PC-9 (cell line): ENCODE measurements around the gene KHK. TPM values are rescaled to one million over a fixed set of nuclear protein-coding genes. Genes with fewer than 3 reads are reported as not detected.
"Not testable (repeated sequence)": the region's sequence is repeated elsewhere in the genome, so short reads cannot be mapped to it uniquely, and the experiment has no call there.

Experiments
- BruUV-seq: library from RNA; stranded (reverse); fragments of 400-500 nt; replicated peaks from 2 replicates; lab custom pipeline; 2021; lab: Mats Ljungman, UMichigan
- CTCF ChIA-PET: fragments of 300-600 bp; sonication (Branson Sonifier 250); formaldehyde crosslinking; loops from one replicate; lab custom pipeline; 2022; ENCODE audit warnings: antibody characterized with exemption; lab: Charles Lee
- POLR2A ChIA-PET: fragments of 300-600 bp; sonication (Branson Sonifier 250); formaldehyde crosslinking; loops from one replicate; lab custom pipeline; 2022; ENCODE audit warnings: antibody characterized with exemption; ENCODE audit not compliant: unreplicated experiment; lab: Charles Lee
- DNase-seq, 2 experiments: peaks; one replicate each; pipeline versions ENCODE4 v3.0.0 to v3.0.0-alpha.2; 2015 to 2022; ENCODE audit warnings: mixed read lengths in 1 of 2
- H2AFZ ChIP-seq: fragments of 200-600 bp; sonication (generic); 2 replicates; pipeline ENCODE4 v1.8.1; 2017; ENCODE audit warnings: antibody characterized with exemption
- H3F3A ChIP-seq: fragments of 200-600 bp; sonication (generic); 2 replicates; pipeline ENCODE4 v1.8.1; 2017; ENCODE audit warnings: antibody characterized with exemption, mild to moderate bottlenecking, low read depth; ENCODE audit not compliant: insufficient read depth
- H3K27ac ChIP-seq: fragments of 200-600 bp; sonication (generic); 2 replicates; pipeline ENCODE4 v1.6.1; 2016; ENCODE audit warnings: mixed run types
- H3K27me3 ChIP-seq: fragments of 200-600 bp; sonication (generic); 2 replicates; pipeline ENCODE4 v1.6.1; 2016; ENCODE audit warnings: low read depth, mixed run types; ENCODE audit not compliant: insufficient read depth
- H3K36me3 ChIP-seq: fragments of 200-600 bp; sonication (generic); 2 replicates; pipeline ENCODE4 v1.6.1; 2016; ENCODE audit warnings: low read depth, mixed run types
- H3K4me1 ChIP-seq: fragments of 200-600 bp; sonication (generic); replicated peaks from 2 replicates; pipeline ENCODE4 v1.6.1; 2016; ENCODE audit warnings: mixed run types; ENCODE audit not compliant: insufficient read depth
- H3K4me2 ChIP-seq: fragments of 200-600 bp; sonication (generic); 2 replicates; pipeline ENCODE4 v1.6.1; 2017; ENCODE audit warnings: mixed run types
- H3K4me3 ChIP-seq: fragments of 200-600 bp; sonication (generic); 2 replicates; pipeline ENCODE4 v1.6.1; 2016; ENCODE audit warnings: mixed run types
- H3K79me2 ChIP-seq: fragments of 200-600 bp; sonication (generic); 2 replicates; pipeline ENCODE4 v1.6.1; 2017; ENCODE audit warnings: low read depth, mixed run types
- H3K9me2 ChIP-seq: fragments of 200-600 bp; sonication (generic); 2 replicates; pipeline ENCODE4 v1.8.1; 2017; ENCODE audit warnings: mild to moderate bottlenecking; ENCODE audit not compliant: insufficient read depth
- H3K9me3 ChIP-seq: fragments of 200-600 bp; sonication (generic); 2 replicates; pipeline ENCODE4 v1.8.1; 2016; ENCODE audit warnings: low read depth; ENCODE audit not compliant: insufficient read depth
- H4K20me1 ChIP-seq: fragments of 200-600 bp; sonication (generic); 2 replicates; pipeline ENCODE4 v1.8.1; 2017; ENCODE audit not compliant: insufficient read depth
- EZH2 ChIP-seq: fragments of 200-600 bp; sonication (generic); IDR thresholded peaks from 2 replicates; pipeline ENCODE4 v1.8.0; 2017; ENCODE audit warnings: antibody characterized with exemption, low read depth
- intact Hi-C: fragments of 100-400 bp; cut with micrococcal nuclease; formaldehyde crosslinking; loops from one replicate; pipeline ENCODE4 v1.10.0; 2022; ENCODE audit not compliant: unreplicated experiment
- total RNA-seq: library from RNA; stranded (reverse); gene quantifications from 2 replicates; pipeline ENCODE4 v1.2.3, GENCODE V29; 2021
- TF ChIP-seq, protein P1 (sequence below): fragments of 200-600 bp; sonication (generic); conservative IDR thresholded peaks from 2 replicates; pipeline ENCODE4 v1.6.1; 2017; ENCODE audit warnings: mixed run types, antibody characterized with exemption, mild to moderate bottlenecking, moderate library complexity

The KHK gene
- total RNA-seq, 1 experiment from 2014 or later, result 4.4 TPM

DNA sequence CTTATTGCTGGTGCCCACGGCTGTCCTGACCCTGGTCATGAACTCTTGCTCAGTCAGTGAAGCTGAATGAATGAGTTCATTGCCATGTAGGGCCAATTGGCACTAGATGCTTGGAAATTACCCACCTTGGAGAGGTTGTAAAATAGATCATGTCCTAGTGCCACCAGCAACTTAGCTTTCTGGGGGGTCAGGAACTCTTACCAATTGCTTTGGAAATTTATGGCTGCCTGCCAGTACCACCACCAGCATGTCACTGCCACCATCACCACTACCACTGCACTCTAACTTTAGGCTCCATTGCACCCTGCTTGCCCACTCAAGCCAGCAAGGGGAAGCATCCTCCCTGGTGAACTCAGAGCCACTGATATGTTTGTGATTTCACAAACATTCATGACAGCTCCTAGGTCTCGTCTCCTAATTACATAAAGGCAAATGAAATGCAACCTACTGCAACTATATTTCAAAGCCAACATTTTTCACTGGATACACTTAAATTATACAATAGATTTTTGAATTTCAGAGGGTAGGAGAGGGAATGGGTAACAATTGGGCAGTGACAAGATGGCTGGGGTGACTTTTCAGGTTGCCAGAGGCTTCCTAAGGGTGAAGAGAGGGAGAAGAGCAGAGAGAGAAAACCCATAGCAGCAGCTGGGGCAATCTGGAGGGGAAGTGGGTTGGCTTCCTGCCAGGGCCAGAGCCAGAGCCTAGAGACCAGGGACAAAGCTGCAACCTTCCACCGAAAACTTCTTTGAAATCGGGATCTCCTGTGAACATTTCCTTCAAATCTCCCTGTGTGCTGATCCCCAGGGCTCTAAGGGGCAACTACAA is 11.6 kb upstream of the KHK start:
- H3K4me2 ChIP-seq, result no peak overlapping the region
- BruUV-seq, result no TSS peak
- no peak for TF ChIP-seq EZH2
- TF ChIP-seq, protein P1, sequence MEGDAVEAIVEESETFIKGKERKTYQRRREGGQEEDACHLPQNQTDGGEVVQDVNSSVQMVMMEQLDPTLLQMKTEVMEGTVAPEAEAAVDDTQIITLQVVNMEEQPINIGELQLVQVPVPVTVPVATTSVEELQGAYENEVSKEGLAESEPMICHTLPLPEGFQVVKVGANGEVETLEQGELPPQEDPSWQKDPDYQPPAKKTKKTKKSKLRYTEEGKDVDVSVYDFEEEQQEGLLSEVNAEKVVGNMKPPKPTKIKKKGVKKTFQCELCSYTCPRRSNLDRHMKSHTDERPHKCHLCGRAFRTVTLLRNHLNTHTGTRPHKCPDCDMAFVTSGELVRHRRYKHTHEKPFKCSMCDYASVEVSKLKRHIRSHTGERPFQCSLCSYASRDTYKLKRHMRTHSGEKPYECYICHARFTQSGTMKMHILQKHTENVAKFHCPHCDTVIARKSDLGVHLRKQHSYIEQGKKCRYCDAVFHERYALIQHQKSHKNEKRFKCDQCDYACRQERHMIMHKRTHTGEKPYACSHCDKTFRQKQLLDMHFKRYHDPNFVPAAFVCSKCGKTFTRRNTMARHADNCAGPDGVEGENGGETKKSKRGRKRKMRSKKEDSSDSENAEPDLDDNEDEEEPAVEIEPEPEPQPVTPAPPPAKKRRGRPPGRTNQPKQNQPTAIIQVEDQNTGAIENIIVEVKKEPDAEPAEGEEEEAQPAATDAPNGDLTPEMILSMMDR, result no peak
- H3K79me2 ChIP-seq, result peaks cover 14% of the 10 kb centered on the region
- H3K36me3 ChIP-seq, result no peaks in the 10 kb centered on the region
- H4K20me1 ChIP-seq, result no peaks in the 10 kb centered on the region
- no peak overlapping the region for H2AFZ ChIP-seq
- no peaks in the 10 kb centered on the region for H3K9me3 ChIP-seq
- peaks cover 9% of the 10 kb centered on the region; the same call in 1 of the 2 replicates for H3F3A ChIP-seq
- CTCF ChIA-PET, result no interaction called here
- POLR2A ChIA-PET, result no interaction called here
- no peak overlapping the region for H3K27ac ChIP-seq
- intact Hi-C loops, result no loop called here
- H3K9me2 ChIP-seq, result no peaks in the 10 kb centered on the region
- DNase-seq, result no peak
- H3K4me3 ChIP-seq, result no peak overlapping the region
- peaks cover 18% of the 10 kb centered on the region for H3K27me3 ChIP-seq
- peaks cover 7% of the 10 kb centered on the region for H3K4me1 ChIP-seq

DNA sequence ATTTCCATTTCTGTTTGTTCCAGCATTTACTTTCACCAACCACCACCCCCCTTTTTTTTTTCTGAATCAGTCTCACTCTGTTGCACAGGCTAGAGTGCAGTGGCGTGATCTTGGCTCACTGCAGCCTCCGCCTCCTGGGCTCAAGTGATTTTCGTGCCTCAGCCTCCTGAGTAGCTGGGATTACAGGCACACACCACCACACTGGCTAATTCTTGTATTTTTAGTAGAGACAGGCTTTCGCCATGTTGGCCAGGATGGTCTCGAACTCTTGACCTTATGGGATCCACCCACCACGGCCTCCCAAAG is 11.1 kb upstream of the KHK start:
- H4K20me1 ChIP-seq, H3K79me2 ChIP-seq, H3K4me1 ChIP-seq, H3K36me3 ChIP-seq, BruUV-seq, H3K4me2 ChIP-seq, H3K9me3 ChIP-seq, H3F3A ChIP-seq, intact Hi-C loops, H2AFZ ChIP-seq, CTCF ChIA-PET, H3K9me2 ChIP-seq, H3K4me3 ChIP-seq, DNase-seq, H3K27ac ChIP-seq, POLR2A ChIA-PET: not testable (repeated sequence)
- peaks cover 18% of the 10 kb centered on the region for H3K27me3 ChIP-seq

DNA sequence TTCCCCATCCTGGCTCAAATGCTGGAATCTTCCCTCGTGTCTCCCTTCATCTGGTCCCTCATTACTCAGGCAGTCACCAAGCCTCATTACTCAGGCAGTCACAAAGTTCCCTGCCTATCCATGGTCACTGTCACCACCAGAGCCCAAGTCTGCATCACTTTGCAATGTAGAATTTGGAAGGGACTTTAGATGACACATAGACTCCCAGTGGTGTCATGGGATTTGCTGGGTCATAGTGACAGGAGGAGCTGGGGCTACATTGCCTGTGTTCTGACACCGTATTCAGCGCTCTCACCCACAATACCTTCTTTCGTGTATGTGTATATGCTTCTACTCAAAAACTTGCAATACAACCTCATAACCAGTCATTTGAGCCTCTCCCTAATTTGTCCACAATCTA is 10.2 kb upstream of the KHK start:
- BruUV-seq, result no TSS peak
- Histone ChIP-seq H3K4me3 (no peak overlapping the region), H3K9me2 (no peaks in the 10 kb centered on the region), H4K20me1 (no peaks in the 10 kb centered on the region), H3K27ac (no peak overlapping the region), H3K36me3 (no peaks in the 10 kb centered on the region), H2AFZ (no peak overlapping the region), H3K27me3 (peaks cover 18% of the 10 kb centered on the region), H3K9me3 (no peaks in the 10 kb centered on the region), H3K4me1 (peaks cover under 1% of the 10 kb centered on the region; the same call in 1 of the 2 replicates), H3K79me2 (peaks cover under 1% of the 10 kb centered on the region; the same call in 1 of the 2 replicates), H3K4me2 (no peak overlapping the region), H3F3A (peaks cover 9% of the 10 kb centered on the region; the same call in 1 of the 2 replicates)
- TF ChIP-seq EZH2, result no peak
- TF ChIP-seq, protein P1, result no peak
- POLR2A ChIA-PET, result no interaction called here
- CTCF ChIA-PET, result no interaction called here
- intact Hi-C loops, result no loop called here
- DNase-seq, result no peak
